Measurements from ENCODE around the gene NUP188.
A peak's percentile ranks its signal among the peaks of the same experiment; 100 is the strongest.
"Not testable (repeated sequence)": the region's sequence is repeated elsewhere in the genome, so short reads cannot be mapped to it uniquely, and the experiment has no call there.

Gene NUP188

GRCh38 chr9:128946571-128947276 lies 775 bp upstream of the NUP188 start:
- DNase-seq, result no peak

- DNase-seq, result no peak
Measured at GRCh38 chr9:128947277-128947526, 297 bp upstream of the NUP188 start.

GRCh38 chr9:128961403-128961802 lies 13.9 kb downstream of the NUP188 start:
- DNase-seq, result not testable (repeated sequence)

GRCh38 chr9:128969491-128969890 lies 22.0 kb downstream of the NUP188 start:
- DNase-seq, result no peak

GRCh38 chr9:128972956-128973355 lies 25.5 kb downstream of the NUP188 start:
- no peak for DNase-seq

- DNase-seq, result no peak
Measured at GRCh38 chr9:128979111-128979510, 31.6 kb downstream of the NUP188 start.

GRCh38 chr9:128983536-128983935 lies 36.0 kb downstream of the NUP188 start:
- DNase-seq, result no peak

GRCh38 chr9:128986671-128987070 lies 39.2 kb downstream of the NUP188 start:
- DNase-seq, result no peak

GRCh38 chr9:128987805-128988204 lies 40.3 kb downstream of the NUP188 start:
- no peak for DNase-seq

- no peak for DNase-seq
Measured at GRCh38 chr9:128992995-128993394, 45.5 kb downstream of the NUP188 start.

- DNase-seq, result no peak
Measured at GRCh38 chr9:128995791-128996190, 48.3 kb downstream of the NUP188 start.

GRCh38 chr9:128998462-128998861 lies 51.0 kb downstream of the NUP188 start:
- no peak for DNase-seq

- no peak for DNase-seq
Measured at GRCh38 chr9:128999581-129000206, 52.2 kb downstream of the NUP188 start.

GRCh38 chr9:129001504-129002325 lies 54.2 kb downstream of the NUP188 start:
- no peak for DNase-seq

- no peak for DNase-seq
Measured at GRCh38 chr9:129002992-129003391, 55.5 kb downstream of the NUP188 start.

- not testable (repeated sequence) for DNase-seq
Measured at GRCh38 chr9:129004173-129004572, 56.7 kb downstream of the NUP188 start.

- no peak for DNase-seq
Measured at GRCh38 chr9:129005336-129005997, 58.0 kb downstream of the NUP188 start.

- DNase-seq, result peak; percentile 60
Measured at GRCh38 chr9:129006328-129007034, 59.0 kb downstream of the NUP188 start.

- no peak for DNase-seq
Measured at GRCh38 chr9:129007035-129007765, 59.7 kb downstream of the NUP188 start.

- DNase-seq, result peak; percentile 52
Measured at GRCh38 chr9:129007766-129008468, 60.4 kb downstream of the NUP188 start.

- no peak for DNase-seq
Measured at GRCh38 chr9:129008469-129008965, 61.0 kb downstream of the NUP188 start.
